ENCODE measurements around the gene TRMT10B. TPM values are rescaled to one million over a fixed set of nuclear protein-coding genes. Genes with fewer than 3 reads are reported as not detected.

The TRMT10B gene
- total RNA-seq, 4 donors from 2014 or later, result 1.5 to 10.2 (median 3.0) TPM

DNA sequence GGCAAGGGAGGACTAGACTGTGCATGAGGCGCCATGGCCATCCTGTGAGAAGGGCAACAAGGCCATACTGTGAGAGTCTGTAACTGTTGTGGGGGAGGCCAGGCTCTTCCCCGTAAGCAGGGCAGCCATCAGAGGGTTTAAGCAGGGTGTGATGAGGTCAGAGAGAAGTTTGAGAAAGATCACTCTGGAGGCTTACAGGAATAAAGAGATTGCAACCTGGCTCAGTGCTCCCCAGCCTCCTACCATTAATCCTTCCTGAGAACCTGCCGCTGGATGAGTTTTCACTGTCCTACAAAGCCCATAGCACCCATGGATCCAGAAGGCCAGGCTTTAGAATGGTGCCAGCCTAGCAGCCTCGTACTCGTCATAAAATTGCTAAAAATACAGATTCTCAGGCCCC is 14.4 kb upstream of the TRMT10B start:
- H3K9me3 ChIP-seq, result no peaks in the 10 kb centered on the region
- in situ Hi-C loops (cut with MboI; ENCODE audit: low sequenced_read_pairs in 4 of 4) (no loop called here), intact Hi-C loops (cut with DNase I; ENCODE audit: low total_unique reads) (no loop called here)
- ATAC-seq (no peak), DNase-seq (no peak)
- no peaks in the 10 kb centered on the region for H3K36me3 ChIP-seq
- H3K4me3 ChIP-seq, result no peak overlapping the region
- no peaks in the 10 kb centered on the region for H3K4me1 ChIP-seq
- TF ChIP-seq, protein P1, sequence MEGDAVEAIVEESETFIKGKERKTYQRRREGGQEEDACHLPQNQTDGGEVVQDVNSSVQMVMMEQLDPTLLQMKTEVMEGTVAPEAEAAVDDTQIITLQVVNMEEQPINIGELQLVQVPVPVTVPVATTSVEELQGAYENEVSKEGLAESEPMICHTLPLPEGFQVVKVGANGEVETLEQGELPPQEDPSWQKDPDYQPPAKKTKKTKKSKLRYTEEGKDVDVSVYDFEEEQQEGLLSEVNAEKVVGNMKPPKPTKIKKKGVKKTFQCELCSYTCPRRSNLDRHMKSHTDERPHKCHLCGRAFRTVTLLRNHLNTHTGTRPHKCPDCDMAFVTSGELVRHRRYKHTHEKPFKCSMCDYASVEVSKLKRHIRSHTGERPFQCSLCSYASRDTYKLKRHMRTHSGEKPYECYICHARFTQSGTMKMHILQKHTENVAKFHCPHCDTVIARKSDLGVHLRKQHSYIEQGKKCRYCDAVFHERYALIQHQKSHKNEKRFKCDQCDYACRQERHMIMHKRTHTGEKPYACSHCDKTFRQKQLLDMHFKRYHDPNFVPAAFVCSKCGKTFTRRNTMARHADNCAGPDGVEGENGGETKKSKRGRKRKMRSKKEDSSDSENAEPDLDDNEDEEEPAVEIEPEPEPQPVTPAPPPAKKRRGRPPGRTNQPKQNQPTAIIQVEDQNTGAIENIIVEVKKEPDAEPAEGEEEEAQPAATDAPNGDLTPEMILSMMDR (IDR thresholded peaks at IDR 0.05 in 4 of 5, conservative IDR thresholded peaks at IDR 0.05 in 1 of 5), result no peak
- TF ChIP-seq POLR2A (IDR thresholded peaks at IDR 0.05), result no peak
- H3K27me3 ChIP-seq, result no peaks in the 10 kb centered on the region
- H3K27ac ChIP-seq, result no peak overlapping the region

DNA sequence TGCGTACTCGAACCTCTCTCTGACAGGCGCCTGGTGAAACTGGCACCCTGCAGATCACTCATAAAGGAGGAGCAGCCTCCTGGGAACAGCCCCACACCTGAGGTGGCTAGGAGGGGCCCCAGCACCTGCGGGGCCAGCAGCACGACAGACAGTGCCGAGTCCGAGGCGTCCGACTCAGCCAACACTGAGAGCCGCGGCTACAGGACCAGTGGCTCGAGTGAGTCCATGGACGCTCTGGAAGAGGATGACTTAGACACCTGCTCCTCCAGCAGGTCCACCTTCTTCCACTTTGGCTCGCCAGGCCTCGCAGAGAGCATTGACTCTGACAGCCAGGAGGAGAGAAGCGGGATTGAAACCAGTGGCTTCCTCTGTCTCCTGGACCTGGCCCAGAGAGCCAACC is 13.5 kb upstream of the TRMT10B start:
- Histone ChIP-seq H3K9me3 (no peaks in the 10 kb centered on the region), H3K36me3 (no peaks in the 10 kb centered on the region), H3K4me1 (no peaks in the 10 kb centered on the region), H3K27ac (no peak overlapping the region), H3K4me3 (no peak overlapping the region), H3K27me3 (no peaks in the 10 kb centered on the region)
- in situ Hi-C loops (cut with MboI; ENCODE audit: low sequenced_read_pairs in 4 of 4) (no loop called here), intact Hi-C loops (cut with DNase I; ENCODE audit: low total_unique reads) (no loop called here)
- DNase-seq (no peak), ATAC-seq (no peak)
- no peak for TF ChIP-seq POLR2A (IDR thresholded peaks at IDR 0.05)

DNA sequence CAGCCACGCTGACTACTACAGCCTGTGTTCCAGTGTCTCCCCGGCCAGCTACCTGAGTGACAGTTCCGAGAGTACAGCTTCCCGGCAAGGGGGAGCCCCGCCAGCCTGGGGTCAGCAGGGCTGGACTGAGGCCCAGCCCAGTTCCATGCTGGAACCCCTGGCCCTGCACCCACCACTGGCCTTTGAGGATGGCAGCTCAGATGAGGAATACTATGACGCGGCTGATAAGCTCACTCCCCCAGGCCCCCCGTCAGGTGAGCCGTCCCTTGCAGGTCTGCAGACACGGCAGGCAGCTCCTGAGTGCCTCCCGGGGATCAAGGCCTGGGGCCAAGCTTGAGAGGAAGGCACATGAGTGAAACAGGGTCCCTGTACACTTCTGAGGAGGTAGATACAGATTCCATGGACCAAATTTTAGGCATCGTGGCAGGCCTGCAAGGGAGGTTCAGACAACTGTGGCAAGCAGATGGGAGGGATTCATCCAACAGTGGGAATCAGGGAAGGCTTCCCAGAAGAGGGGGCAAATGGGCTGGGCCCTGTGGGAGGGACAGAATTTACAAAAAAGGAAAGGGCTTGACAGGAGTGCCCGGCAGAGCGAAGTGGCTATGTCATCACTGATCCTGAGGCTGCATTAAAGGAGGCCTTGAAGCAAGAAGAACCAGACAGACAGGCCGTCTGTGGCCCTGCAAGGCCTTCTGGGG is 12.8 kb upstream of the TRMT10B start:
- Histone ChIP-seq H3K4me3 (no peak overlapping the region), H3K9me3 (no peaks in the 10 kb centered on the region), H3K27me3 (no peaks in the 10 kb centered on the region), H3K36me3 (no peaks in the 10 kb centered on the region), H3K4me1 (no peaks in the 10 kb centered on the region), H3K27ac (no peak overlapping the region)
- in situ Hi-C loops (cut with MboI; ENCODE audit: low sequenced_read_pairs in 4 of 4) (no loop called here), intact Hi-C loops (cut with DNase I; ENCODE audit: low total_unique reads) (no loop called here)
- ATAC-seq (no peak), DNase-seq (no peak)
- TF ChIP-seq, protein P1 (IDR thresholded peaks at IDR 0.05 in 4 of 5, conservative IDR thresholded peaks at IDR 0.05 in 1 of 5), result no peak
- TF ChIP-seq POLR2A (IDR thresholded peaks at IDR 0.05), result no peak

DNA sequence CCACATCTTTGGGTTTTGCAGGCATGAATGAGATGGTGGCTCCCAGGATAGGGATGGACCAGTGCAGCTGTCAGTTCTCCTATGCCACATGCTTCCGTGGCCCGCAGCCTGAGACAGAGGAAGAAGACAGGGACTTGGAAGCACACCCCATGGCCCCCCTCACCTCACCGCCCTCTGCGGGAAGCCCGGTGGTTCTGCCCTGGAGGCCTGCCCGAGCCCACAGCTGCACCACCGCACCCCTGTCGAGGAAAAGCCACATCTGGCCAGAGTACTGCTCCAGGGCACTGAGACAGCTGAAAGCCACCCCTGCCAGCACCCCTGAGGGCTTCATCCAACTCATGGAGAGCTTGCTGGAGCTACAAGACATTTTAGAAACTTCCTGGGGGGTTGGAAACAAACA is 7.6 kb upstream of the TRMT10B start:
- in situ Hi-C loops (cut with MboI; ENCODE audit: low sequenced_read_pairs in 4 of 4), result no loop called here
- Histone ChIP-seq H3K27ac (no peak overlapping the region), H3K4me1 (no peaks in the 10 kb centered on the region), H3K27me3 (no peaks in the 10 kb centered on the region), H3K36me3 (no peaks in the 10 kb centered on the region), H3K4me3 (no peak overlapping the region), H3K9me3 (no peaks in the 10 kb centered on the region)
- ATAC-seq, result no peak
- DNase-seq, result no peak
- TF ChIP-seq, protein P1 (IDR thresholded peaks at IDR 0.05 in 4 of 5, conservative IDR thresholded peaks at IDR 0.05 in 1 of 5), result no peak
- TF ChIP-seq POLR2A (IDR thresholded peaks at IDR 0.05), result no peak
- intact Hi-C loops (cut with DNase I; ENCODE audit: low total_unique reads), result no loop called here

DNA sequence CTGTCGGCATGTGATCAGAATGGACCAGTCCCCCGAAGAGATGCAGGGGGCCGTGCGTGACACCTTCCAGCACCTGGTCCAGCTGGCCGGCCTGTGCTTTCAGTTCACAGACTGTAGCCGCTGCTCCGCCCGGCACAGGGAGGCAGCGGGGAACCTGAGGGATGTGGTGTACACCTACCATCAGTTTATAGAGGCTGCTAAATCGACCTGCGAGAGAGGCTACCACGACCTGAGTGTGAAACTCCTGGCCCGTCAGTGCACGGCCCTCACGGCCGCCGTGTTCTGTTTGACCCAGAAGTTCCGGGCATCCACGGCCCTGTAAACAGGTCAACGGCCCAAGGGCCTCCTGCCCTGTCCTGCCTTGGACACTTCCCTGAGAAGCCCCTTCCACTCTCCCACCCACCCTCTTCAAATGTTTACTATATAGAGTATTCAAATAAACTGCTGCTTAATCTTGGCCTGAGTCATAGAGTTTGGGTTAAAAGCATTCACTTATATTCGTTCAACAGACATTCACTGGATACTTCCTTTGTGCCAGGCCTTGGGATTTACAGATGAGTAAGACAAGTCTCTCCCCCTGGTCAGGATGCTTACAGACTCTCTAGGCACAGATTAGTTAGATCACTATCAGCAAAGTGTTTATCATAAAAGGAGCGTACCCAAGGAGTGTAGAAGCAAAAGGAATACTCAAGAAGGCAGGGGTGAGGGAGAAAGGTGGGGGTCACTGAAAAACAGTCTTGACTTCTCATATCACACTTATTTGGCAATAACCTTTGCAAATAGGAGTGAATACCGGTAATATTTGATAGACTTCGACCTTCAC is 6.9 kb upstream of the TRMT10B start:
- Histone ChIP-seq H3K4me3 (no peak overlapping the region), H3K27me3 (no peaks in the 10 kb centered on the region), H3K27ac (no peak overlapping the region), H3K4me1 (no peaks in the 10 kb centered on the region), H3K9me3 (no peaks in the 10 kb centered on the region), H3K36me3 (no peaks in the 10 kb centered on the region)
- in situ Hi-C loops (cut with MboI; ENCODE audit: low sequenced_read_pairs in 4 of 4) (no loop called here), intact Hi-C loops (cut with DNase I; ENCODE audit: low total_unique reads) (no loop called here)
- peak in 1 of 2 donors; percentile 30 for ATAC-seq
- TF ChIP-seq, protein P1 (IDR thresholded peaks at IDR 0.05 in 4 of 5, conservative IDR thresholded peaks at IDR 0.05 in 1 of 5), result no peak
- TF ChIP-seq POLR2A (IDR thresholded peaks at IDR 0.05), result no peak
- DNase-seq, result no peak
